Measurements from ENCODE around the gene C12orf60.

C12orf60 gene

DNA sequence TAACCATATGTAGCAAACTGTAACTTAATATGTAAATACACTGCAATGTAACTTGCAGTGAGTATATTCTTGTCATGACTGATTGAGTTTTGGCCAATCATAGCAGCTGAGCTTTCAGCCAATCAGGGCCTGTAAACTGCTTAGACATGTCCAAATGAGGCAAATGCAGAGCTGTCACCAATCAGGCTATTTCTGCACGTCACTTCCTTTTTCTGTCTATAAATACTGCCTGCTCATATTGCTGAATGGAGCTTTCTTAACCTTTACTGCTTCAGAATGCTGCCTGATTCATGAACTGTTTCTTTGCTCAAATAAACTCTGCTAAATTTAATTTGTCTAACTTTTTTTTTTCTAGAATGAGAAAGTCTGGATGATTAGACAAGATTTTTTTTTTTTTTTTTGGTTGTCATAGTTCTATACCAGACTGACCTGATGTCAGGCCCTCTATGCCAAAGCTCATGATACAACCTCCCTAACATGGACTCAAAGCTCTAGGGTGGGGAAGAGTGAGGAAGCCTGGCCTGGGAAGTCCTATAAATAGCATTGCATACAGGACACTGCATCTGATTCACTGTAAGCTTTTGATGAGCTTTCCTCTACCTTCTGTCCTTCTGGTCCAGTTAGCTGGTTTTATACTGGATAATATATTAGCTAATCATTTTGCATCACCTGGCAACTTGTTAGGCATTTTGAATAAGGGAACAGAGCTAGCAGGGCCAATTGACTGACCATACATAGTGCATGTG, 70.1 kb downstream of the C12orf60 start:
- DNase-seq (ENCODE audit: low read depth in 2 of 2) = no peak

Data from activated CD4-positive, alpha-beta T cell treated with anti-CD3 and anti-CD28 coated beads for 24 hours (primary cell).